H1 (cell line): ENCODE measurements around the gene FBXW5. TPM values are rescaled to one million over a fixed set of nuclear protein-coding genes. Genes with fewer than 3 reads are reported as not detected.

Experiments
- RAD21 ChIP-seq, 2 experiments: IDR thresholded peaks in 1 of 2; conservative IDR thresholded peaks in 1 of 2; 2 replicates each; pipeline ENCODE4 v1.6.1; 2011; ENCODE audit warnings: low read depth in 2 of 2, low read length in 2 of 2, improper control_type of control experiment in 1 of 2, inconsistent platforms in 1 of 2, mild to moderate bottlenecking in 1 of 2, moderate library complexity in 1 of 2
- polyA plus RNA-seq, 7 experiments: library from polyadenylated mRNA; depleted of rRNA in 3 of 7; stranded (reverse) in 5 of 7; unstranded in 2 of 7; fragments of >200 nt in 5 of 7; fragments of 200-250 nt in 2 of 7; gene quantifications; 1 replicate in 5 of 7; 2 replicates in 1 of 7; 4 replicates in 1 of 7; pipeline versions ENCODE4 v1.2.1 to v1.2.3, GENCODE V29; 2011 to 2013; ENCODE audit warnings: missing spikeins in 2 of 7, mixed read lengths in 2 of 7
- total RNA-seq: library from RNA; stranded (reverse); fragmentation: NEBNext Ultra II Directional; extraction: Animal tissue kit (Norgen Biotek cat#: 25700); gene quantifications from 2 replicates; pipeline ENCODE4 v1.2.1, GENCODE V29; 2021

Gene FBXW5
- total and polyA plus RNA-seq, 2 of the 8 experiments (the other 6 are each of a cell fraction or from before 2014, with no cell fraction given), result 49.0 to 71.0 TPM

DNA sequence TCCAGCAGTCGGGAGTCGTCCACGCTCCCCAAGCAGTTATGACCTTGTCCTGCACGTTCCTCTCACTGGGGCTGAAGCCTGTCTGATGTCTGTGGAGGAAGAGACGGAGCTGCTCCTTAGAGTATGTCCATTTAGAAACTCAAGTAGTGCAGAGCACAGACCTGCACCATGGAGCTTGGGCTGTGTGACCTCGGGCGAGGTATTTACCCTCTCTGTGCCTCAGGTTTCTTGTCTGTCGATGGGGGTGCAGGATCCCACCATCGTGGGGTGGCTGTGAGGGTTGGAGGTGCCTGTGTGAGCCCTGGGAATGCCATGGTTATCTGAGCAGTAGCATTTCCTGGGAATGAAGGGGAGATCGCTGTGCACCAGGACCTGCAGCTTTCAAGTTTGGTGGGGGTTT lies 44.0 kb downstream of the FBXW5 start (continued):
- TF ChIP-seq RAD21 (IDR thresholded peaks at IDR 0.05 in 1 of 2, conservative IDR thresholded peaks at IDR 0.05 in 1 of 2; ENCODE audit: low read depth in 2 of 2, low read length in 2 of 2), result no peak
- TF ChIP-seq, all 59 proteins: peak for 0
